GM18951 (cell line): Measurements from ENCODE around the gene UMPS.

Experiments used
- POLR2A ChIP-seq: IDR thresholded peaks from 4 replicates; pipeline ENCODE4 v1.6.1; 2011; ENCODE audit warnings: mild to moderate bottlenecking; ENCODE audit not compliant: insufficient read length, insufficient read depth; ENCODE audit errors: extremely low read depth
- in situ Hi-C: fragments of 300-500 bp; cut with MboI; formaldehyde crosslinking; loops from one replicate; pipeline ENCODE4 v1.12.0; 2022; ENCODE audit warnings: low sequenced_read_pairs, mixed read lengths, inconsistent platforms; ENCODE audit not compliant: unreplicated experiment

Gene UMPS

GRCh38 chr3:124730129-124730940 lies at the start of gene UMPS:
UMPS (plus strand) TSS chr3:124730452; CDS start chr3:124730472, 20 bp downstream.
- in situ Hi-C loops = no loop called here

DNA sequence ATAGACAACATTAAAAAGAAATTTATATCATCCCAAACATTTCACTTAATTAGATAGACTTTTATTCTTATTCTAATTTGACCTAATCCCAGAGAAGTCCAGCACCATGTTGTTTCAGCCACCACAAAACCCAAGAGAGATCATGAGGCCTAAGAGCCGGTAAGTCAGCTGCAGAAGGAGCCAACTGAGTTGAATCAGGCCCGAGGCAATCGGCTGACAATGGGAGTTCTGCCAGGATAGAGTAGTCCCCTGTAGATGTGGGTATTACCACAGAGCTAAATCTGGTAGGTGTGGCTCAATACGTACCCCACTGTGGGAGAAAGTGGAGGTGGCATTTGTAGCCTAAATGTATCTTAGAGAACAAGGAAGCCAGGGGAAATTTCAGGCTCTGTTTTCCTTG lies 49.7 kb upstream of the UMPS start:
- in situ Hi-C loops = no loop called here
- no peak for TF ChIP-seq POLR2A

More at GRCh38 chr3:124730129-124730940, at the start of gene UMPS:
- TF ChIP-seq POLR2A = peak; percentile 93

- in situ Hi-C loops = no loop called here
- no peak for TF ChIP-seq POLR2A
These were observed 48.0 kb upstream of the UMPS start for GRCh38 chr3:124682263-124682662.

GRCh38 chr3:124684459-124684858 lies 45.8 kb upstream of the UMPS start:
- in situ Hi-C loops = no loop called here

GRCh38 chr3:124685067-124685466 lies 45.2 kb upstream of the UMPS start:
- in situ Hi-C loops = no loop called here
- no peak for TF ChIP-seq POLR2A

More at GRCh38 chr3:124684459-124684858, 45.8 kb upstream of the UMPS start:
- TF ChIP-seq POLR2A = no peak

DNA sequence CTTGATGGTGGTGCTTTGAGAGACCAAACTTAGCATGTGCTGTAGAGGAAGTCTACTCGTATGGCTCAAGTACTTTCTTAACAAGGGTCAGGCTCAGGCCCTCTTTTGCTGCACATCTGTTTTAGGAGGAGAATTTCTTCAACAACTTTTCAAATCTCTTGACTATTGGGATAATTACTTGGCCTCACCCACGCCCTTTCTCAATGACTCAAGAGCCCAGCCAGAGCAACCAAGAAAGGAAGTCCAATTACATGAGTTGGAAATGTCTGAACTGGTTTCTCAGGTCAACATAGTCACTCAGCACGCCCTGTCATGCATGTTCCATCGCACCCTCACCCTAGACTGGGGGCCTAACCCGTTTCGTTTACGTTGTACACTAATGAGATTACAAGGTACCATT lies 44.8 kb upstream of the UMPS start:
- in situ Hi-C loops = no loop called here
- no peak for TF ChIP-seq POLR2A

DNA sequence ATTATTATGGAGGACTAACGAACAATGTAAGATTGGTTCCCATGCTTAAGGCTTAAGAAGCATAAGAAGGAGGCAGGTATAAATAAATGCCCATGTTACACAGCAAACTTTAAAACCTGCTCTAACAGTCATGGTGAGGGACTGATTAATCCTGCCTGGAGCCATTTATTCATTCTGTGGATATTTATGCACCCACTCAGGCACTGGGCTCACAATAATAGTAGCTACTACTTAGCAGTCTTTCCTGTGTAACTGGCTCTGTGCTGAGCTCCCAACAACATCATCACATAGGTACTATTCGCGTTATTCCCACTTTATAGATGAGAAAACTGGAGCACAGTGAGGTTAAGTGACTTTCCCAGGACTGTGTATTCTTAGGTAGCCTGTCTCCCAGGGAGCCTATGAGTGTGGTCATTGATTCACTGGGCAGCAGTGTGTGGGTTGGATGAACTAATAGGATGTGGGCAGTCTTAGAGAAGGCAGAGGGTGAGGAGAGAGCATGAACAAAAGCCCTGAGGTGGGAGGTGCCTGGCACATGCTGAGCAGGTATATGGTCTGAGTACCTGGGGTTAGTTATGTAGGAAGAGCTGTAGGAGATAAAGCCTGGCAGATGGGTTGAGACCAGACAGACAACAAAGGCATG lies 44.1 kb upstream of the UMPS start:
- in situ Hi-C loops = no loop called here
- no peak for TF ChIP-seq POLR2A

GRCh38 chr3:124688581-124689454 lies 41.4 kb upstream of the UMPS start:
- no peak for TF ChIP-seq POLR2A
- in situ Hi-C loops = no loop called here

DNA sequence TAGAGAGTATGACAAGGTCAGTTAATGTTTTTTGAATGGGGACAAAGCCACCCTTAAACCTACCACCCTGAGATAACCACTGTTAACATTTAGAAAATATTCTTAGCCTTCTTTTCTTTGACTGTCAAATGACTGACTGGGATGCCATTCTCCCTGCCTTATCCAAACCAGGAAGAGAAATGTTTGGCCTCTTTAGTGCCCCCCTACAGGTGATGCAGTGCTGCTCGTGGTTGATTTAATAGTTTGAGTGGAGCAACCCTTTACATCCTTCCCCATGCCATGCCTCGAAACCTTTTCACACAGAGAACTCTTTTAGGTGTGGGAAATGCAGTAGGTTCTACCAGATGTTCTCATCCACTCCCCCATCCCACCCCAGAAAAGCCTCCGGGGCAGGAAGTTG lies 38.7 kb upstream of the UMPS start:
- no peak for TF ChIP-seq POLR2A
- in situ Hi-C loops = loop anchor here (5.0 kb wide), 1 partner anchor 119 kb away; no protein-coding TSS in a partner anchor

DNA sequence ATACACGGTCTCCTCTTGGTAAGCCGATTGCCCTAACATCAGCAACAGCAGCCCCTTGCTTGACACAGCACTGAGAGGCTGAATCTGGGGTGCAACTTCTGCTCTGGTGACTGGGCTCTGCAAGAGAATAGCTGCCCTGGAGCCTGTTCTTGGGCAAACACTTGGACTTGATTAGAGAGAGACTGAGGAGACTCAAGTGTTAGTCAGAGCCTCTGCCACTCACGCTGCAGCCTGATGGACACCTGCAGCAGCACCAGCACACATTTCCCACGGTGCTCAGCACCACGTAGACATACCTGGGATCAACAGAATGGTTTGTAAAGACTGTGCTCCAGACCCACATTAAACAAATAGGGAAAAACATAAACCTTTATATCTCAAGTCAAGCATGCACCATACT lies 35.8 kb upstream of the UMPS start:
- TF ChIP-seq POLR2A = no peak
- in situ Hi-C loops = loop anchor here (5.0 kb wide), 1 partner anchor 122 kb away; no protein-coding TSS in a partner anchor

GRCh38 chr3:124695369-124695768 lies 34.9 kb upstream of the UMPS start:
- TF ChIP-seq POLR2A = no peak
- in situ Hi-C loops = no loop called here

GRCh38 chr3:124696006-124696405 lies 34.2 kb upstream of the UMPS start:
- TF ChIP-seq POLR2A = no peak
- in situ Hi-C loops = no loop called here

DNA sequence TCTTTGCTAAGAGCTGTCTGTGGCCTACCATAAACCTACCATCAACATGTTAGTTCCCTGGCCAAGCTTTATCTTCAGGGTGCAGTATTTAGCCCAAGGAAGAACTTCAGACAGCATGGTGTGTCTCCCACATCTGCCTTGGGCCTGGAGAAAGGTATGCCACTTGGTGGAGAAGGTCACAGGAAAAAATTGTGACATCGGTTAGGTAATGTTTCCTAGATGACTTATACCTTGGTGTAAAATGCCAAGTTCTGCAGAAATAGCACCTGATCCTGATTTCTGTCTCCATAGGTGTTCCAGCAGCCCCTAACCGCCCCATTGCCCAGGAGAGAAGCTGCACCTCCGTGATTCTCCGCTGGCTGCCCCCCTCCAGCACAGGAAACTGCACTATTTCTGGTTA lies 33.0 kb upstream of the UMPS start:
- in situ Hi-C loops = no loop called here
- no peak for TF ChIP-seq POLR2A
